ENCODE measurements around the gene TPX2.

The TPX2 gene

GRCh38 chr20:31694842-31695593 is 44.1 kb upstream of the TPX2 start:
- ChIA-PET POLR2A (interaction anchor here (1.7 kb wide), 1 partner anchor 18 kb away, joined by 12 read pairs; no protein-coding TSS in a partner anchor), CTCF (interaction anchor here (1.7 to 8.9 kb wide), 5 partner anchors 10 to 136 kb away, joined by 4 to 79 read pairs (median 6); partner anchors contain the start of gene BCL2L1)
- no peak for DNase-seq (ENCODE audit: low read depth, low spot score)
- TF ChIP-seq, protein P1, sequence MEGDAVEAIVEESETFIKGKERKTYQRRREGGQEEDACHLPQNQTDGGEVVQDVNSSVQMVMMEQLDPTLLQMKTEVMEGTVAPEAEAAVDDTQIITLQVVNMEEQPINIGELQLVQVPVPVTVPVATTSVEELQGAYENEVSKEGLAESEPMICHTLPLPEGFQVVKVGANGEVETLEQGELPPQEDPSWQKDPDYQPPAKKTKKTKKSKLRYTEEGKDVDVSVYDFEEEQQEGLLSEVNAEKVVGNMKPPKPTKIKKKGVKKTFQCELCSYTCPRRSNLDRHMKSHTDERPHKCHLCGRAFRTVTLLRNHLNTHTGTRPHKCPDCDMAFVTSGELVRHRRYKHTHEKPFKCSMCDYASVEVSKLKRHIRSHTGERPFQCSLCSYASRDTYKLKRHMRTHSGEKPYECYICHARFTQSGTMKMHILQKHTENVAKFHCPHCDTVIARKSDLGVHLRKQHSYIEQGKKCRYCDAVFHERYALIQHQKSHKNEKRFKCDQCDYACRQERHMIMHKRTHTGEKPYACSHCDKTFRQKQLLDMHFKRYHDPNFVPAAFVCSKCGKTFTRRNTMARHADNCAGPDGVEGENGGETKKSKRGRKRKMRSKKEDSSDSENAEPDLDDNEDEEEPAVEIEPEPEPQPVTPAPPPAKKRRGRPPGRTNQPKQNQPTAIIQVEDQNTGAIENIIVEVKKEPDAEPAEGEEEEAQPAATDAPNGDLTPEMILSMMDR (IDR thresholded peaks at IDR 0.05; ENCODE audit: insufficient read depth, low read length, missing control alignments) = no peak
- no peak overlapping the region for H3K4me3 ChIP-seq (ENCODE audit: low read depth, low read length)

DNA sequence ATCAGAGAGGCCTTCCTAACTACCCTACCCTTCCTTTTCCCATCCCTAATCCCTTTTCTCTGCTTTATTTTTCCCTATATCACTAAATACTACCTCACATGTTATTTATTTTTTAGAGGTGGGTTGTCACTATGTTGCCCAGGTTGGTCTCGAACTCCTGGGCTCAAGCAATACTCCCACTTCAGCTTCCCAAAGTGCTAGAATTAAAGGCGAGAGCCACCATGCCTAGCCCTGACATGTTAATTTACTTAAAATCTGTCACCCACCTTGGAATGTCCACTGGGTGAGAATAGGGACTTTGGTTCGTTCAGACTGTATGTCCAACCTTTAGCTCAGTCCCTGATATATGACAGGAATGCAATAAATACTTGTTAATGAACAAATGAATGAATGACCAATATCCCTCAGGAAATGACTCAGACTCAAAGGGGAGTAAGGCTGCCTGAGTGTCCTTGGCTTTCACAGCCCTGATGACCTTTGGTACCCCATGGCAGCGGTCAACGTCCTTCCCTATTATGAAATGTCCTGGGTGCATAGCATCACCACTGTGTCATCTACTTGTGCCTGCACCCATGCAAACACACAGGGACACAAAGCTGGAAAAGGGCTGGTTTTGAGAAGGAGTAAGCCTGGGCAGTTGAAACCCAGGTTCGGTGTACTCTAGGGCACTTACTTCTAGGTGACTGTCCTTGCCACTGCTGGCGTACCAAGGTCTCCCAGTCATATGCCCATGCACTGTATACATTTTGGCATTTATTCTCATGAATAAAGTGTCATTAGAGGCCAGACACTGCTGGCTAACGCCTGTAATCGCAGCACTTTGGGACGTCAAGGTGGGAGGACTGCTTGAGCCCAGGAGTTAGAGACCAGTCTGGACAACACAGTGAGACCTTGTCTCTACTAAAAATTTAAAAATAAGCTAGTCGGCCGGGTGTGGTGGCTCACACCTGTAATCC is 43.0 kb upstream of the TPX2 start:
- POLR2A ChIA-PET = interaction anchor here (1.3 to 1.7 kb wide), 2 partner anchors 9 to 17 kb away, joined by 4 to 12 read pairs; no protein-coding TSS in a partner anchor
- no peak overlapping the region for H3K4me3 ChIP-seq (ENCODE audit: low read depth, low read length)
- no peak for DNase-seq (ENCODE audit: low read depth, low spot score)
- TF ChIP-seq, protein P1 (IDR thresholded peaks at IDR 0.05; ENCODE audit: insufficient read depth, low read length, missing control alignments) = no peak
- CTCF ChIA-PET = interaction anchor here (0.8 to 8.9 kb wide), 6 partner anchors 11 to 137 kb away, joined by 4 to 79 read pairs (median 6); partner anchors contain the start of gene BCL2L1

DNA sequence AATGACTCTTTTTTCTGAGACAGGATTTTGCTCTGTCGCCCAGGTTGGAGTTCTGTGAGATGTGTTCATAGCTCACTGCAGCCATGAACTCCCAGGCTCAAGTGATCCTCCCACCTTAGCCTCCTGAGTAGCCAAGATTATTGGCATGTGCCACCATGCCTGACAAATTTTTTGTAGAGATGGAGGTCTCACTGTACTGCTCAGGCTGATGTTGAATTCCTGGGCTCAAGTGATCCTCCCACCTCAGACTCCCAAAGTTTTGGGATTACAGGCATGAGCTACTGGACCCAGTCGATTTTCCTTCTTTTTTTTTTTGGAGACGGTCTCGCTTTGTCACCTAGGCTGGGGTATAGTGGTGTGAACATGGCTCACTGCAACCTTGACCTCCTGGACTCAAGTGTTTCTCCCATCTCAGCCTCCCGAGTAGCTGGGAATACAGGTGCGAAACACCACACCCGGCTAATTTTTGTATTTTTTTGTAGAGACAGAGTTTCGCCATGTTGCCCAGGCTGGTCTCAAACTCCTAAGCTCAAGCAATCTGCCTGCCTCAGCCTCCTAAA is 40.8 kb upstream of the TPX2 start:
- no peak overlapping the region for H3K4me3 ChIP-seq (ENCODE audit: low read depth, low read length)
- DNase-seq (ENCODE audit: low read depth, low spot score) = no peak
- ChIA-PET CTCF (interaction anchor here (1.5 to 8.9 kb wide), 5 partner anchors 15 to 136 kb away, joined by 4 to 79 read pairs (median 16); partner anchors contain the start of gene BCL2L1), POLR2A (interaction anchor here (1.0 to 1.4 kb wide), 3 partner anchors 11 to 25 kb away, joined by 3 to 6 read pairs (median 5); no protein-coding TSS in a partner anchor)
- TF ChIP-seq, protein P1 (IDR thresholded peaks at IDR 0.05; ENCODE audit: insufficient read depth, low read length, missing control alignments) = no peak

GRCh38 chr20:31698803-31699718 is 40.0 kb upstream of the TPX2 start:
- ChIA-PET CTCF (interaction anchor here (1.5 to 8.9 kb wide), 7 partner anchors 7 to 137 kb away, joined by 4 to 79 read pairs (median 11); partner anchors contain the start of gene BCL2L1), POLR2A (interaction anchor here (0.6 to 1.4 kb wide), 5 partner anchors 11 to 24 kb away, joined by 3 to 6 read pairs (median 3); no protein-coding TSS in a partner anchor)
- no peak overlapping the region for H3K4me3 ChIP-seq (ENCODE audit: low read depth, low read length)
- DNase-seq (ENCODE audit: low read depth, low spot score) = peak; percentile 87
- TF ChIP-seq, protein P1 (IDR thresholded peaks at IDR 0.05; ENCODE audit: insufficient read depth, low read length, missing control alignments) = no peak
